Smooth muscle cell (in vitro differentiated cells): Measurements from ENCODE around the gene SLC35F3. TPM values are rescaled to one million over a fixed set of nuclear protein-coding genes. Genes with fewer than 3 reads are reported as not detected.

Experiments
- DNase-seq: peaks from one replicate; lab custom pipeline; 2025; ENCODE audit not compliant: unreplicated experiment; lab: John Stamatoyannopoulos, UW
- H2AFZ ChIP-seq: fragments of 200-600 bp; sonication (generic); 2 replicates; pipeline ENCODE4 v1.6.0; 2016; ENCODE audit warnings: antibody characterized with exemption, low read depth, mild to moderate bottlenecking
- H3F3A ChIP-seq: fragments of 200-600 bp; sonication (generic); 2 replicates; pipeline ENCODE4 v1.6.0; 2017; ENCODE audit warnings: antibody characterized with exemption, low read depth
- H3K27ac ChIP-seq: fragments of 200-600 bp; sonication (generic); 2 replicates; pipeline ENCODE4 v1.5.1; 2016; ENCODE audit warnings: low read depth, mild to moderate bottlenecking
- H3K27me3 ChIP-seq: fragments of 200-600 bp; sonication (generic); 2 replicates; pipeline ENCODE4 v1.6.1; 2016; ENCODE audit warnings: low read depth, mild to moderate bottlenecking
- H3K36me3 ChIP-seq: fragments of 200-600 bp; sonication (generic); 2 replicates; pipeline ENCODE4 v1.5.1; 2016; ENCODE audit warnings: low read depth
- H3K4me1 ChIP-seq: fragments of 200-600 bp; sonication (generic); 2 replicates; pipeline ENCODE4 v1.5.1; 2016; ENCODE audit warnings: low read depth
- H3K4me2 ChIP-seq: fragments of 200-600 bp; sonication (generic); 2 replicates; pipeline ENCODE4 v1.6.0; 2016; ENCODE audit warnings: mild to moderate bottlenecking
- H3K4me3 ChIP-seq: fragments of 200-600 bp; sonication (generic); 2 replicates; pipeline ENCODE4 v1.5.1; 2016; ENCODE audit warnings: mild to moderate bottlenecking
- H3K79me2 ChIP-seq: fragments of 200-600 bp; sonication (generic); 2 replicates; pipeline ENCODE4 v1.6.0; 2016; ENCODE audit warnings: low read depth, mild to moderate bottlenecking
- H3K9ac ChIP-seq: fragments of 200-600 bp; sonication (generic); 2 replicates; pipeline ENCODE4 v1.6.0; 2016; ENCODE audit warnings: low read depth
- H3K9me3 ChIP-seq: fragments of 200-600 bp; sonication (generic); replicated peaks from 2 replicates; pipeline ENCODE4 v1.5.1; 2016; ENCODE audit warnings: low read depth
- H4K20me1 ChIP-seq: fragments of 200-600 bp; sonication (generic); 2 replicates; pipeline ENCODE4 v1.6.0; 2016; ENCODE audit warnings: low read depth
- WGBS: methylation state at CpG from one replicate; pipeline ENCODE4 v1.1.7; 2016; ENCODE audit warnings: low lambda C conversion rate; 5-methylcytosine and 5-hydroxymethylcytosine counted together
- polyA plus RNA-seq: library from polyadenylated mRNA; unstranded; fragments of >200 nt; fragmentation: Nextera tagmentation; extraction: Ambion mirVana; gene quantifications from 2 replicates; pipeline ENCODE4 v1.2.1, GENCODE V29; 2016
- total RNA-seq: library from RNA; depleted of rRNA; stranded (reverse); fragments of >200 nt; gene quantifications from 2 replicates; pipeline ENCODE4 v1.2.3, GENCODE V29; 2014
- TF ChIP-seq, protein P1 (sequence below): fragments of 200-600 bp; sonication (generic); IDR thresholded peaks from 2 replicates; pipeline ENCODE4 v1.5.1; 2017; ENCODE audit warnings: borderline replicate concordance, mild to moderate bottlenecking, antibody characterized with exemption; ENCODE audit not compliant: insufficient read depth, poor library complexity, severe bottlenecking

The SLC35F3 gene
- total and polyA plus RNA-seq, 2 experiments from 2014 or later, result 0.31 to 0.66 TPM

DNA sequence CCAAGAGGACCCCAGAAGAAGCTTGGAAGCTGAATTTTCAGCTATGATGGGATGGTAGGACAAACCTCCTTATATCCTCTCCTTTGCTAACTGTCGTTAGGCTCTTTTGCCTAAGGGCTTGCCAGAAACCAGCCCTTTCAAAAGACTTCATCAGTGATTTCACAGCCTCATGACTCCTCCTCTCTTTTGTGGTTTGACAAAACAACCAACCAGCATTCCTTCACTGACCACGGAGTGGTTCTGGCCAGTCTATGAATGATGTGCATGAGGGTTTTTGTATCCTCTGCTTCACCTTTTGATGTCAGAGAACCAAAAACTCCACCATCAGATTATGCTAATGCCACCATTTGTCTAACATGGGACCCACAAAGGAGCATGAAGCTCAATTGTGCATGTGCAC is 351.9 kb downstream of the SLC35F3 start:
- DNase-seq, result no peak
- Histone ChIP-seq H3K36me3 (no peaks in the 10 kb centered on the region), H3K4me3 (no peak overlapping the region), H3F3A (no peaks in the 10 kb centered on the region), H3K9me3 (no peaks in the 10 kb centered on the region), H4K20me1 (no peaks in the 10 kb centered on the region), H3K27me3 (no peaks in the 10 kb centered on the region), H3K4me2 (no peak overlapping the region), H3K27ac (no peak overlapping the region), H2AFZ (no peak overlapping the region), H3K4me1 (peaks cover 6% of the 10 kb centered on the region), H3K9ac (no peak overlapping the region), H3K79me2 (no peaks in the 10 kb centered on the region)
- 29% methylated on average over 2 of the region's 2 CpGs for WGBS
- TF ChIP-seq, protein P1, sequence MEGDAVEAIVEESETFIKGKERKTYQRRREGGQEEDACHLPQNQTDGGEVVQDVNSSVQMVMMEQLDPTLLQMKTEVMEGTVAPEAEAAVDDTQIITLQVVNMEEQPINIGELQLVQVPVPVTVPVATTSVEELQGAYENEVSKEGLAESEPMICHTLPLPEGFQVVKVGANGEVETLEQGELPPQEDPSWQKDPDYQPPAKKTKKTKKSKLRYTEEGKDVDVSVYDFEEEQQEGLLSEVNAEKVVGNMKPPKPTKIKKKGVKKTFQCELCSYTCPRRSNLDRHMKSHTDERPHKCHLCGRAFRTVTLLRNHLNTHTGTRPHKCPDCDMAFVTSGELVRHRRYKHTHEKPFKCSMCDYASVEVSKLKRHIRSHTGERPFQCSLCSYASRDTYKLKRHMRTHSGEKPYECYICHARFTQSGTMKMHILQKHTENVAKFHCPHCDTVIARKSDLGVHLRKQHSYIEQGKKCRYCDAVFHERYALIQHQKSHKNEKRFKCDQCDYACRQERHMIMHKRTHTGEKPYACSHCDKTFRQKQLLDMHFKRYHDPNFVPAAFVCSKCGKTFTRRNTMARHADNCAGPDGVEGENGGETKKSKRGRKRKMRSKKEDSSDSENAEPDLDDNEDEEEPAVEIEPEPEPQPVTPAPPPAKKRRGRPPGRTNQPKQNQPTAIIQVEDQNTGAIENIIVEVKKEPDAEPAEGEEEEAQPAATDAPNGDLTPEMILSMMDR, result no peak

DNA sequence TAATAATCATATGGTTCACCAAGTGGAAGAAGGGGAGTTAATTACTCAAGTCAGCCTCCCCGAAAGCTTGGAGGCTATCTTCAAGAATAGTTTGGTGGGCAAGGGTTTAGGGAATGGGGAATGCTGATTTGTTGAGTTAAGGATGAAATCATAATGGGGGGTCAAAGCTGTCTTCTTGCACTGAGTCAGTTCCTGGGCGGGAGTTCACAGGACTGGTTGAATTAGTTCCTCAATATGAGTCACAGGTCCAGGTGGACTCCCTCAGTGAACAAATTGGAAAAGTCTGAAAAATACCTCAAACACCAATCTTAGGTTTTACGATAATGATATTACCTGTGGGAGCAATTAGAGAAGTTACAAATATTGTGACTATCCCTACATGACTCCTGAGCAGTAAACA is 353.6 kb downstream of the SLC35F3 start:
- Histone ChIP-seq H3K27me3 (no peaks in the 10 kb centered on the region), H3F3A (no peaks in the 10 kb centered on the region), H3K27ac (no peak overlapping the region), H3K9me3 (no peaks in the 10 kb centered on the region), H4K20me1 (no peaks in the 10 kb centered on the region), H3K4me3 (no peak overlapping the region), H3K79me2 (no peaks in the 10 kb centered on the region), H3K4me1 (no peaks in the 10 kb centered on the region), H3K9ac (no peak overlapping the region), H3K4me2 (no peak overlapping the region), H2AFZ (no peak overlapping the region), H3K36me3 (no peaks in the 10 kb centered on the region)
- DNase-seq, result no peak
- TF ChIP-seq, protein P1, result no peak
- WGBS, result 77% methylated on average over 3 of the region's 3 CpGs

DNA sequence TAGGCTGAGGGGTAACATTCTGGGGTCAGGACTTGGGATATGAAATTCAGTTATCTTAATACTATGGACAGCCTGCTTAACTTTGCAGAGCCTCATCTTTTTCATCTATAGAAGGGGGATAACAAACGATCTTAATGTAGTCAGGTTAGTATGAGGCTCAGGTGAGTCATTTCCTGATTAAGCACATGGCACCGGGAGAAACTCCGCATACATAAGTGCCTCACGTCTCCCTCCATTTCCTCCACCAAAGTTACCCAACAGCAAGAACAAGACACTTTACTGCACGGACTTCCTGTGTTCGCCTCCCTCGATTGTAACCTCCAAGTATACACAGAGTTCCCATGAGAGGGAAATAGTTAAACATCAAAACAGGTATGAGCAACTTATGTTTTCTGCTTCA is 356.1 kb downstream of the SLC35F3 start:
- 77% methylated on average over 7 of the region's 7 CpGs for WGBS
- Histone ChIP-seq H3K27me3 (no peaks in the 10 kb centered on the region), H2AFZ (no peak overlapping the region), H3K79me2 (no peaks in the 10 kb centered on the region), H3K4me3 (no peak overlapping the region), H3F3A (no peaks in the 10 kb centered on the region), H3K4me1 (no peaks in the 10 kb centered on the region), H3K9ac (no peak overlapping the region), H3K36me3 (no peaks in the 10 kb centered on the region), H3K9me3 (no peaks in the 10 kb centered on the region), H3K27ac (no peak overlapping the region), H4K20me1 (no peaks in the 10 kb centered on the region), H3K4me2 (no peak overlapping the region)
- DNase-seq, result no peak
- TF ChIP-seq, protein P1, result no peak

DNA sequence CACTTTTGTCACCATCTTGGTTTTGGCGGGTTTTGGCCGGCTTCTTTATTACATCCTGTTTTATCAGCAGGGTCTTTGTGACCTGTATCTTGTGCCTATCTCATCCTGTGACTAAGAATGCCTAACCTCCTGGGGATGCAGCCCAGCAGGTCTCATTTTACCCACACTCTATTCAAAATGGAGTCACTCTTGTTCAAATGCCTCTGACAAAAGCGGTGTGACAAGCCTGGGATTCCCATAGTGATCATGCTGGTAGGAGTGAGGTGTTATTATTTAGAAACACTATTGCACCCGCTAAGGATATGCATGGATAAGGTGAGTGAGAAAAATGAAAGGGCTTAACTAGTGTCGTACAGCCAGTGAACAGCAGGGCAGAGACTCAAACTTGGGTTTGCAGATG is 357.1 kb downstream of the SLC35F3 start:
- Histone ChIP-seq H3K36me3 (no peaks in the 10 kb centered on the region), H3K4me2 (no peak overlapping the region), H3K79me2 (no peaks in the 10 kb centered on the region), H3F3A (no peaks in the 10 kb centered on the region), H3K4me1 (no peaks in the 10 kb centered on the region), H4K20me1 (no peaks in the 10 kb centered on the region), H3K9ac (no peak overlapping the region), H2AFZ (no peak overlapping the region), H3K9me3 (no peaks in the 10 kb centered on the region), H3K4me3 (no peak overlapping the region), H3K27me3 (no peaks in the 10 kb centered on the region), H3K27ac (no peak overlapping the region)
- no peak for DNase-seq
- 92% methylated on average over 5 of the region's 5 CpGs for WGBS
- TF ChIP-seq, protein P1, result no peak
